ENCODE results near the gene DGKH.

- TF ChIP-seq POLR2A (IDR thresholded peaks at IDR 0.05) (no peak), CTCF (IDR thresholded peaks at IDR 0.05) (no peak)
Observed at GRCh38 chr13:42055500-42056085, 7.1 kb downstream of the DGKH start.
